Liver (tissue), 3 donors: ENCODE results near the gene PROSER3.

ENCODE experiments used
- CTCF ChIP-seq: fragments of 150-350 bp; IDR thresholded peaks from 2 replicates; pipeline ENCODE4 v1.5.1; 2017; ENCODE audit warnings: improper control_type of control experiment, low read depth, low read length; ENCODE audit not compliant: missing input control
- GABPA ChIP-seq, 2 donors: IDR thresholded peaks in 1 of 2; conservative IDR thresholded peaks in 1 of 2; 2 replicates each; pipeline ENCODE4 v1.6.1; 2016; ENCODE audit warnings: antibody characterized with exemption in 2 of 2, mild to moderate bottlenecking in 1 of 2, moderate library complexity in 1 of 2
- HNF4G ChIP-seq: IDR thresholded peaks from 2 replicates; pipeline ENCODE4 v1.6.1; 2016; ENCODE audit warnings: antibody characterized with exemption
- RAD21 ChIP-seq, 2 donors: IDR thresholded peaks; 2 replicates each; pipeline ENCODE4 v1.6.1; 2016; ENCODE audit warnings: antibody characterized with exemption in 2 of 2, mild to moderate bottlenecking in 2 of 2
- REST ChIP-seq: IDR thresholded peaks from 2 replicates; pipeline ENCODE4 v1.6.1; 2016; ENCODE audit warnings: antibody characterized with exemption, mild to moderate bottlenecking
- TAF1 ChIP-seq: conservative IDR thresholded peaks from 2 replicates; pipeline ENCODE4 v1.6.1; 2016; ENCODE audit warnings: antibody characterized with exemption, mild to moderate bottlenecking
- donor health status: healthy.
- donor health status: healthy.

- TF ChIP-seq CTCF: no peak
- TF ChIP-seq HNF4G: no peak
- no peak for TF ChIP-seq GABPA (IDR thresholded peaks at IDR 0.05 in 1 of 2, conservative IDR thresholded peaks at IDR 0.05 in 1 of 2)
- no peak for TF ChIP-seq REST
- TF ChIP-seq TAF1: no peak
- no peak for TF ChIP-seq RAD21 (IDR thresholded peaks at IDR 0.05)
Measured at GRCh38 chr19:35727956-35728706, 29.8 kb upstream of the PROSER3 start.
